HG03460 (cell line): ENCODE results near the gene C2orf81.

Source experiments
- ATAC-seq: cut with Tn5 transposase; IDR thresholded peaks from one replicate; pipeline ENCODE4 v1.9.1; 2021; ENCODE audit not compliant: unreplicated experiment

The C2orf81 gene

GRCh38 chr2:74364533-74365505 lies 56.6 kb downstream of the C2orf81 start:
- ATAC-seq, result no peak
